ENCODE measurements around the gene ZP1.
"Not testable (repeated sequence)": the region's sequence is repeated elsewhere in the genome, so short reads cannot be mapped to it uniquely, and the experiment has no call there.

ZP1 gene

GRCh38 chr11:60906132-60906972 is 39.0 kb downstream of the ZP1 start, which contains the start of gene PRPF19:
PRPF19 (minus strand) TSS chr11:60906585; CDS start chr11:60906382, 203 bp downstream.
- DNase-seq (ENCODE audit: low read depth in 4 of 4, low spot score in 1 of 4), result peak; percentile 93 to 98 (median 97)

DNA sequence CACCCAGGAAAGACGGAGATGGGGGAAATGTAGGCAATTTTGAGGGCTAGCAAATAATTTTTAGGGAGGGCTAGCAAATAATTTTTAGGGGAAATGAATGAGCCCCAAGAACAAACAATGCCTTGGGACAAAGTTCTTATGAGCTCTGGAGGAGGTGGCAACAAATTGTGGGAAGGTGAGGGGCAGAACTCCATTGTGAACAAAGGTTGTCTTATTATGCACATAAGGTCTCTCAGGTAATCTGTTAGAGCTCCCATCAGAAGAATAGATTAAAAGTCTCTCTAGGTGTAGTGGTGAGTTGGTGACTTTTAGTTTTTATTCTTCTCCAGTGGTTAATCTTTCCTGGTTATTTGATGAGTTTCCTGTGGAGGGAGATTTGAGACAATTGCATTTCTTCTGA is 41.5 kb downstream of the ZP1 start:
- no peak for DNase-seq (ENCODE audit: low read depth in 4 of 4, low spot score in 1 of 4)

GRCh38 chr11:60909680-60910280 is 42.4 kb downstream of the ZP1 start:
- DNase-seq (ENCODE audit: low read depth in 4 of 4, low spot score in 1 of 4), result not testable (repeated sequence)

DNA sequence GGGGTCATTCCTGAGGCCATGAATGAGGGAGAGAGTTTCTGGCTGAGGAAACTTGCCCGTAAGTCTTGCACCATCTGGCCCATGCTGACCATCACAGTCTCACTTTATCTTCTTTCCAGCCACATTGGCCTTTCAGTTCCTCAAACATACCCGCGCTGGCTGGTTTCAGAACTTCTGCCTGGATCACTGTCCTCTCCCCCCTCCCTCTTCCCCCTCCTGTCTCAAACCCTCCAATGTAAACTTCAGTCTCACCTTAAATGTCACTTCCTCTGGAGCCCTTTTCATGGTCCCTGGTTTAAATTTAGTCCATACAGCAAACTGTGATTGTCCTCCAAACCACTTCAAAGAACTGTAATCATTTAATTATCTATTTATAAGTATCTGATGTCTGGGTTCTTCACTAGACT is 42.9 kb downstream of the ZP1 start:
- no peak for DNase-seq (ENCODE audit: low read depth in 4 of 4, low spot score in 1 of 4)

DNA sequence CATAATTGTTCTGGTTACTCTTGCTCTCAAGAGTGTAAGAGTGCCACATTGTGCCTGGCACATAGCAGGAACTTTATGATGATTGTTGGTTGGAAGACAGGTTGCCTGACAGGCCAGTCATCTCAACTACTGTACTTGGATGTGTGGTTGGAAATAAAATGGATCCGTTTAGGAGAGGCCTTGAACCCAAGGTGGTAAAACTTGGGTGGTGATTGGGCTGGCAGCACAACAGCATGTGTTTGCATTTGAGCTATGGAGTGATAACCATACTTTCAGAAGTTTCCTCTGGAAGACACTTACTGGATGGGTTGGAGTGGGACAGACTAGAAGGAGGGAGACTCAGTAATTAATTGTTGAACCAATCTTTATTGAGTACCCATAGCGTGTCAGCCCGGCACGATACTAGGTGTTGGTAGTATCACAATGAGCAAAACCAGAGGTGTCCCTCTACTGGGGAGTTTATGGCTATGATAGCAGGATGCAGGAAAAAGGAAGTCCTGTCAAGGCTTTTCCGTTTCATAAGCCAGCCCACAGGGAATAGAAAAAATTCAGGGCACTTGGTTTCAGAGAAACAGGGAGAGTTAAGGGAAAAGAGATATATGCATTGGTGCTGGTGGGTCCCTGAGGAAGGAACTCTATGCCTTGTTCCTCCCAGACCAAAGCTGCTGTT is 43.5 kb downstream of the ZP1 start:
- DNase-seq (ENCODE audit: low read depth in 4 of 4, low spot score in 1 of 4), result no peak

- DNase-seq (ENCODE audit: low read depth in 4 of 4, low spot score in 1 of 4), result no peak
Measured at GRCh38 chr11:60912223-60912850, 45.0 kb downstream of the ZP1 start.

DNA sequence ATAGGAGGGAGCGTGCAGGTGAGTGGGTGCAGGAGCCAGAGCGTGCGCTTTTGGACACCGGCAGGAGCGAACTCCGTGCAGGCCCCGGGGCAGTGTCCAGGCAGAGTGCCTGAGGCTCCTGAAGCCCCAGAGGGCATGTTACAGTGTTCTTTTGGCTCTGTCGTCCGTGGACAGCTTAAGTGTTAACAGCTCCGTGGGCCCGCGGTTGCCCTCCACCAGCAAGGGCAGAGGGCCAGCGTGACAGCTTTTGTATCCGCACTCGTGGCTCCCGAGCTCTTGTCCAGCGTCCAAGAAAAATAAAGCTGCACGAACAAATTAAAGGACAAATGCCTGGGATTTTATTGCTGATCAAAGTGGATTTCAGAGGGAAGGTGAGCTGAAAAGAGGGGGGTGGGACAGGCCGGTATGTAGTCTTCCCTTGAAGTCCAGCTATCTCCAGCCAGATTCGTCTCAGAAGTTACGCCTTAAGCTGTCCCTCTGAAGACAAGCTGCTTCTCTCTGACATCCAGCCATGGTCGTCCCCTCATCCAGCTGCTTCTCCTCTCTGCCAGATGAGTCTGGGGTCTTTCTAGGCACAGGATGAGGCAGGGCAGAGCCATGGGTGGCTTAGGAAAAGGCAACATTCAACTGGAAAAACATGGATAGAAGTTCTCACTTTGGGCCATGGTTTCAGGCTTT is 45.6 kb downstream of the ZP1 start:
- DNase-seq (ENCODE audit: low read depth in 4 of 4, low spot score in 1 of 4), result no peak

DNA sequence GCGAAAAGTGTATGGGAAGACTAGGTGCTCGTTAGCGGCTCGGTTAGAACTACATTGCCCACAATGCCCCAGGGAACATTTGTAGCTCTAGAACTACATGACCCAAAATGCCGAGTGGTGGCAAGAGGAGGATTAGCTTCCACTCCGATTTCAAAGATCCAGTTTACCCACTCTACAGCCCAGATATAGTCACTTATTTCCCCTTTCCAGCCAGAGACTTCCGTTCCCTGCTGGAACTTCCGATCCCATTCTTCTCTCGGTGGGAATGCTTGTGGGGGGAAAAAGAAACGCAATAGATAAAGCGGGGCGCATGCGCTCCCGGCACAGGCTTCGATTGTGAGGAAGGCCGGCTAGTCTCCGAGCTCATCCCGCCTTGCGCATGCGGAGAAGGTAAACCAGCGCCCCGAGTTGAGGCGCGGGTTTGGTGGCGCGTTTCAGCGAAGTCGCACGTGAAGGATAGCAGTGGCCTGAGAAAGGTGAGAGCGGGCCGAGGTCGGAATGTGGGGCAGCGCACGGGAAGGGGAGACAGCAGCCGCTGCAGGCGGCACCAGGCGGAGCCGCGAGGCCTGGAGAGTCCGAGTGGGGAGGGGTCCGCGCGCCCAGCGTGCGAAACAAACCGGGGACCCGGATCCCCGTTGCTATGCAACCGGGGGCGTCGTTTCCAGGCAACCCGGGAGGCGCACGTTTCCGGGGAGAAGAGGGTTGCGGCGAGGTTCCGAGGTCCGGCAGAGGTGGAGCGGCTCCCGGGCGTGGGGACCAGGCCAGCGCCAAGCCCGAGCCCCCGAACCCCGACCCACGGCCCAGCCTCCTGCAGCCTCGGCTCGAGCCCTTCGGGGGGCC is 46.7 kb downstream of the ZP1 start, which contains the start of gene TMEM109:
Gene TMEM109, plus strand, starts transcription at position 366 of the 840 bp plus-strand sequence. CDS start 5,536 bp downstream, outside the sequence.
- DNase-seq (ENCODE audit: low read depth in 4 of 4, low spot score in 1 of 4), result peak; percentile 55 to 85 (median 74)

- peak in 1 of 4 experiments; percentile 24 for DNase-seq (ENCODE audit: low read depth in 4 of 4, low spot score in 1 of 4)
Measured at GRCh38 chr11:60914633-60915247, 47.4 kb downstream of the ZP1 start.

GRCh38 chr11:60915248-60915914 is 48.0 kb downstream of the ZP1 start:
- peak in 3 of 4 experiments; percentile 35 to 63 (median 45) for DNase-seq (ENCODE audit: low read depth in 4 of 4, low spot score in 1 of 4)

GRCh38 chr11:60916669-60917206 is 49.4 kb downstream of the ZP1 start:
- DNase-seq (ENCODE audit: low read depth in 4 of 4, low spot score in 1 of 4), result no peak

- no peak for DNase-seq (ENCODE audit: low read depth in 4 of 4, low spot score in 1 of 4)
Measured at GRCh38 chr11:60917267-60917666, 49.9 kb downstream of the ZP1 start.

GRCh38 chr11:60918251-60918938 is 51.1 kb downstream of the ZP1 start:
- DNase-seq (ENCODE audit: low read depth in 4 of 4, low spot score in 1 of 4), result no peak

- DNase-seq (ENCODE audit: low read depth in 4 of 4, low spot score in 1 of 4), result no peak
Measured at GRCh38 chr11:60918939-60919265, 51.6 kb downstream of the ZP1 start.

DNA sequence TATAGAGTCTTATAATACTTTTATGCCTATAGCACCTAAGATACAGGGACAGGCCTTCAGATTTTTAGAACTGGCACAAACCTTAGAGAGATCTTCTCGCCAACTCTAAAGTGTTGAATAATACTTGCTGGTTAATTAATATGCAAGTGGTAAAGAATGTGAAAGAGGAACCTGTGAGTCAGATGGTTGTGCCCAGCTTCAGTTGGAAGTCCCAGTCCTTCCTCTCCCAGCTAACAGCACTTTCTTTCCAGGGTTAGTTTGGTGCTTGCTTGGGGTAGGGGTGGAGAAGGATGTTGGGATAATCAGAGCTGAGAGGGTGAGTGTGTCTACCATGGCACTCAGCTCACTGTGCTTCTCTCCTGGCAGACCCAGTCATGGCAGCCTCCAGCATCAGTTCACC is 52.0 kb downstream of the ZP1 start:
- DNase-seq (ENCODE audit: low read depth in 4 of 4, low spot score in 1 of 4), result no peak

DNA sequence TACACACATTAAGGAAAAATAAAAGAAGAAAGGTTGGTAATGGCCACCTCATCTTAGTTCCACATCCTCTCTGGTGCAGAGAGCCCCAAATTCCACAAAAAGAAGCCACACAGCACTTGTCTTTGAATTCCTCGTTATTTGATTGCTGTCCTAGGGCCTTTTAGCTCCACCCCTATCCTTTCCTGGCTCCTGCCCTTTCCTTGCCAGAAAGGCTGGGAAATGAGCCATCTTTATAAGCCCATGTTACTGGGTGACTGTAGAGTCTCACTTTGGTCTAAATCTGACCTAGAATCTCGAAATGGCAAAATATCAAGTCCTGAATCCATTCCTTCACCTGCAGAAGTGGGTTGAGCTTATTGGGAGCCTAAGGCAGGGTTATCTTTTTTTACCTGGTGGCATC is 52.6 kb downstream of the ZP1 start:
- no peak for DNase-seq (ENCODE audit: low read depth in 4 of 4, low spot score in 1 of 4)

DNA sequence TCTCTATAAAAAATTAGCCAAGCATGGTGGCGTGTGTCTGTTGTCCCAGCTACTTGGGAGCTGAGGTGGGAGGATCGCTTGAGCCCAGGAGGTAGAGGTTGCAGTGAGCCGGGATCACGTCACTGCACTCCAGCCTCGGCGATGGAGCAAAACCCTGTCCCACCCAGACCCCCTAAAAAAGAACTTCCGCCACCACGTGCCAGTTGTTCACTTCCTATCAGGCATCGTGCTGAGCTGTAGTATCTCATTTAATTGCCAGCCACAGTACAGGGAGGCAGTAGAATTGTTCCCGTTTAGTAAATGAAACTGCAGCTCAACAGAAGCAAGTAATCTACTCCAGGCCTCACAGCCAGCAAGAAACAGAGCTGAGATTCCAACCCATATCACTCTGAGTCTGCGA is 53.9 kb downstream of the ZP1 start:
- DNase-seq (ENCODE audit: low read depth in 4 of 4, low spot score in 1 of 4), result no peak

DNA sequence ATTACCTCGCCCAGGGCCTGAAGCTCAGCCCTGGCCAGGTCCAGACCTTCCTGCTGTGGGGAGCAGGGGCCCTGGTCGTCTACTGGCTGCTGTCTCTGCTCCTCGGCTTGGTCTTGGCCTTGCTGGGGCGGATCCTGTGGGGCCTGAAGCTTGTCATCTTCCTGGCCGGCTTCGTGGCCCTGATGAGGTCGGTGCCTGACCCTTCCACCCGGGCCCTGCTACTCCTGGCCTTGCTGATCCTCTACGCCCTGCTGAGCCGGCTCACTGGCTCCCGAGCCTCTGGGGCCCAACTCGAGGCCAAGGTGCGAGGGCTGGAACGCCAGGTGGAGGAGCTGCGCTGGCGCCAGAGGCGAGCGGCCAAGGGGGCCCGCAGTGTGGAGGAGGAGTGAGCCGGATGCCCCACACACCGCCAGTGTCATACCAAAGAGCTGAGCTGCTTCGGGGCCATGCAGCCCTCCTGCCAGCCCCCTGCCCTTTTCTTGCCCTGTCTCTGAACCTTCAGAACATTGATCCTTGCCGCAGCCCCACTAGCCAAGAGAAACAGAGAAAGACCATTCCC is 54.5 kb downstream of the ZP1 start:
- no peak for DNase-seq (ENCODE audit: low read depth in 4 of 4, low spot score in 1 of 4)
